ENCODE results near the gene CYP2D6.

- TF ChIP-seq, protein P1, sequence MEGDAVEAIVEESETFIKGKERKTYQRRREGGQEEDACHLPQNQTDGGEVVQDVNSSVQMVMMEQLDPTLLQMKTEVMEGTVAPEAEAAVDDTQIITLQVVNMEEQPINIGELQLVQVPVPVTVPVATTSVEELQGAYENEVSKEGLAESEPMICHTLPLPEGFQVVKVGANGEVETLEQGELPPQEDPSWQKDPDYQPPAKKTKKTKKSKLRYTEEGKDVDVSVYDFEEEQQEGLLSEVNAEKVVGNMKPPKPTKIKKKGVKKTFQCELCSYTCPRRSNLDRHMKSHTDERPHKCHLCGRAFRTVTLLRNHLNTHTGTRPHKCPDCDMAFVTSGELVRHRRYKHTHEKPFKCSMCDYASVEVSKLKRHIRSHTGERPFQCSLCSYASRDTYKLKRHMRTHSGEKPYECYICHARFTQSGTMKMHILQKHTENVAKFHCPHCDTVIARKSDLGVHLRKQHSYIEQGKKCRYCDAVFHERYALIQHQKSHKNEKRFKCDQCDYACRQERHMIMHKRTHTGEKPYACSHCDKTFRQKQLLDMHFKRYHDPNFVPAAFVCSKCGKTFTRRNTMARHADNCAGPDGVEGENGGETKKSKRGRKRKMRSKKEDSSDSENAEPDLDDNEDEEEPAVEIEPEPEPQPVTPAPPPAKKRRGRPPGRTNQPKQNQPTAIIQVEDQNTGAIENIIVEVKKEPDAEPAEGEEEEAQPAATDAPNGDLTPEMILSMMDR (IDR thresholded peaks at IDR 0.05): no peak
- TF ChIP-seq POLR2A (IDR thresholded peaks at IDR 0.05): no peak
Measured at GRCh38 chr22:42177891-42178336, 47.3 kb upstream of the CYP2D6 start.
